Gastroesophageal sphincter (tissue), 4 donors: ENCODE measurements around the gene MRPS30. TPM values are rescaled to one million over a fixed set of nuclear protein-coding genes. Genes with fewer than 3 reads are reported as not detected.
A peak's percentile ranks its signal among the peaks of the same experiment; 100 is the strongest.
"Not testable (repeated sequence)": the region's sequence is repeated elsewhere in the genome, so short reads cannot be mapped to it uniquely, and the experiment has no call there.

Experiments
- ATAC-seq: fragments of 150-250 bp; one replicate; pipeline ENCODE4 v1.9.1; 2016; ENCODE audit warnings: mild to moderate bottlenecking, moderate library complexity
- H3K27ac ChIP-seq, 4 donors: fragments of 200-600 bp; sonication (generic) in 3 of 4; 1 replicate in 3 of 4; 2 replicates in 1 of 4; pipeline ENCODE4 v1.5.1; 2016 to 2019
- H3K27me3 ChIP-seq: fragments of 200-600 bp; sonication (generic); one replicate; pipeline ENCODE4 v1.5.1; 2019
- H3K36me3 ChIP-seq, 2 donors: fragments of 200-600 bp; sonication (generic); one replicate each; pipeline ENCODE4 v1.5.1; 2019; ENCODE audit warnings: control low read depth in 1 of 2
- H3K4me1 ChIP-seq, 3 donors: fragments of 200-600 bp; sonication (generic); 1 replicate in 2 of 3; 2 replicates in 1 of 3; pipeline ENCODE4 v1.5.1; 2016 to 2019; ENCODE audit warnings: control low read depth in 2 of 3
- H3K4me3 ChIP-seq, 2 donors: fragments of 200-600 bp; sonication (generic); one replicate each; pipeline ENCODE4 v1.5.1; 2019; ENCODE audit warnings: mild to moderate bottlenecking in 1 of 2, moderate library complexity in 1 of 2
- H3K9me3 ChIP-seq, 3 donors: fragments of 200-600 bp; sonication (generic); one replicate each; pipeline ENCODE4 v1.5.1; 2017 to 2019; ENCODE audit warnings: control low read depth in 2 of 3
- EP300 ChIP-seq: sonication (generic); formaldehyde crosslinking; IDR thresholded peaks from one replicate; pipeline ENCODE4 v1.6.1; 2017; ENCODE audit warnings: antibody characterized with exemption, mild to moderate bottlenecking
- POLR2A ChIP-seq, 2 donors: fragments of 450-650 bp; IDR thresholded peaks; one replicate each; pipeline ENCODE4 v1.6.1; 2017; ENCODE audit warnings: antibody characterized with exemption in 2 of 2, mild to moderate bottlenecking in 2 of 2, moderate library complexity in 1 of 2
- POLR2AphosphoS5 ChIP-seq: sonication (generic); formaldehyde crosslinking; IDR thresholded peaks from one replicate; pipeline ENCODE4 v1.6.1; 2017; ENCODE audit warnings: antibody characterized with exemption
- WGBS, 2 donors: methylation state at CpG; one replicate each; pipeline ENCODE4 v1.1.5; 2018; ENCODE audit warnings: low coverage in 1 of 2; 5-methylcytosine and 5-hydroxymethylcytosine counted together
- total RNA-seq, 4 donors: library from RNA; depleted of rRNA; stranded (reverse); fragments of >200 nt; gene quantifications; one replicate each; pipeline ENCODE4 v1.1.0, GENCODE V29; 2016
- TF ChIP-seq, protein P1 (sequence below), 4 experiments: fragments of 200-600 bp in 2 of 4; fragments of 450-650 bp in 2 of 4; sonication (generic) in 1 of 4; IDR thresholded peaks; one replicate each; pipeline ENCODE4 v1.5.1; 2017 to 2019; ENCODE audit warnings: antibody characterized with exemption in 4 of 4, mild to moderate bottlenecking in 2 of 4, moderate library complexity in 2 of 4

MRPS30 gene
- total RNA-seq, 4 donors from 2014 or later, result 43.8 to 63.8 (median 58.6) TPM

- WGBS, 2 donors, result 25 to 53% methylated on average over 1 of the region's 1 CpG
- Histone ChIP-seq H3K9me3 (no peaks in the 10 kb centered on the region), H3K27me3 (no peaks in the 10 kb centered on the region), H3K4me1 (peaks cover 4 to 33% (median 8%) of the 10 kb centered on the region in 3 donors), H3K27ac (no peak overlapping the region), H3K36me3 (peaks cover 0 to 13% of the 10 kb centered on the region in 2 donors), H3K4me3 (no peak overlapping the region)
- TF ChIP-seq, protein P1, sequence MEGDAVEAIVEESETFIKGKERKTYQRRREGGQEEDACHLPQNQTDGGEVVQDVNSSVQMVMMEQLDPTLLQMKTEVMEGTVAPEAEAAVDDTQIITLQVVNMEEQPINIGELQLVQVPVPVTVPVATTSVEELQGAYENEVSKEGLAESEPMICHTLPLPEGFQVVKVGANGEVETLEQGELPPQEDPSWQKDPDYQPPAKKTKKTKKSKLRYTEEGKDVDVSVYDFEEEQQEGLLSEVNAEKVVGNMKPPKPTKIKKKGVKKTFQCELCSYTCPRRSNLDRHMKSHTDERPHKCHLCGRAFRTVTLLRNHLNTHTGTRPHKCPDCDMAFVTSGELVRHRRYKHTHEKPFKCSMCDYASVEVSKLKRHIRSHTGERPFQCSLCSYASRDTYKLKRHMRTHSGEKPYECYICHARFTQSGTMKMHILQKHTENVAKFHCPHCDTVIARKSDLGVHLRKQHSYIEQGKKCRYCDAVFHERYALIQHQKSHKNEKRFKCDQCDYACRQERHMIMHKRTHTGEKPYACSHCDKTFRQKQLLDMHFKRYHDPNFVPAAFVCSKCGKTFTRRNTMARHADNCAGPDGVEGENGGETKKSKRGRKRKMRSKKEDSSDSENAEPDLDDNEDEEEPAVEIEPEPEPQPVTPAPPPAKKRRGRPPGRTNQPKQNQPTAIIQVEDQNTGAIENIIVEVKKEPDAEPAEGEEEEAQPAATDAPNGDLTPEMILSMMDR (IDR thresholded peaks at IDR 0.05), result no peak
- no peak for TF ChIP-seq EP300
- TF ChIP-seq POLR2AphosphoS5, result no peak
- TF ChIP-seq POLR2A (IDR thresholded peaks at IDR 0.05), result no peak
- ATAC-seq, result no peak
These were observed 1.5 kb upstream of the MRPS30 start for GRCh38 chr5:44807269-44807668.

DNA sequence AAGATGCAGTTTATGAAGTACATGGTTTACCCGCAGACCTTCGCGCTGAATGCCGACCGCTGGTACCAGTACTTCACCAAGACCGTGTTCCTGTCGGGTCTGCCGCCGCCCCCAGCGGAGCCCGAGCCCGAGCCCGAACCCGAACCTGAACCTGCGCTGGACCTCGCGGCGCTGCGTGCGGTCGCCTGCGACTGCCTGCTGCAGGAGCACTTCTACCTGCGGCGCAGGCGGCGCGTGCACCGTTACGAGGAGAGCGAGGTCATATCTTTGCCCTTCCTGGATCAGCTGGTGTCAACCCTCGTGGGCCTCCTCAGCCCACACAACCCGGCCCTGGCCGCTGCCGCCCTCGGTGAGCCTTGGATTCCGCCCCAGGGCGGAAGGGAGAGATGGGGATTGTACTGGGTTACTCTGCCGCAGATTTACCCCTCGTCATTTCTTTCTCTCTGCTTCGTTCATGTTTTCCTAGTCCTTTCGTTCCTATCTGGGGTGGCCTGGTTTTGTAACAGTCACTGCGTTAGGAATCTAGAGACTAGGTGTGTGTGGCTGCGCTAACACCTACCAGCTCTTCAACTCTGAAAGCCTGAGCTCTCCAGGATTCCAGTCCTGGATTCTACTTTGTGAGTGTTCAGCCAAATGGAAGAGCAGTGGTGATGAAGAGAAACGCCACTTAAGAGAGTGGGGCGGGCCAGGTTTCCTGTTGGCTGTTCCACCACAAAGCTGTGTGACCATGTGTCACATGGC lies 638 bp downstream of the MRPS30 start:
- WGBS, 2 donors, result 0% methylated on average over 4 to 12 of the region's 45 CpGs
- TF ChIP-seq POLR2AphosphoS5 (no peak), EP300 (no peak), POLR2A (IDR thresholded peaks at IDR 0.05) (no peak)
- TF ChIP-seq, protein P1 (IDR thresholded peaks at IDR 0.05), result no peak
- ATAC-seq, result peak; percentile 23

DNA sequence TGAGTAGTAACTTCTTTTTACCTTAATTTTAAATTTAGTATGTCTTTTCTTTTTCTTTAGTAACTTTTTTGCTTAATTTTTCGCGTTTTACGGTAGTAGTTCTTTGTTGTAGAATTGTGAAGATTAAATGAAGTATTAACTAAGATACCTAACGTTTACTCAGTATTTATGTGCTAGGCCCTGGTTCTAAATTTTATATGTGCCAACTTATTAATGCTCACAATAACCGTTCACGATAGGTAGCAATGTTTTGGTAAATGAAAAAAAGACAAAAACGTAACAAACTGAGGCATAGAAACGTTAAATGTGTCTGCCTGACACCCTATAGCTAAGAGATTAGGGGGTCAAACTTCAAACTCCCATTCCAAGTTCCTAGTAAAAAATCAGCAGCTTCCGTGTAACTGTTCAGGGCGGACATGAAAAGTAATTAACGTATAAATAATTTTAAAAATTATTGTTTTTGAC lies 1.2 kb downstream of the MRPS30 start:
- H3K27me3 ChIP-seq, result no peaks in the 10 kb centered on the region
- peaks cover 4 to 33% (median 8%) of the 10 kb centered on the region in 3 donors for H3K4me1 ChIP-seq
- no peaks in the 10 kb centered on the region for H3K9me3 ChIP-seq
- peaks cover 0 to 40% of the 10 kb centered on the region in 2 donors for H3K36me3 ChIP-seq
- no peak for ATAC-seq
- peak overlapping the region in 3 of 4 donors; percentile 59 to 94 (median 93) for H3K27ac ChIP-seq
- TF ChIP-seq EP300, result no peak
- TF ChIP-seq, protein P1 (IDR thresholded peaks at IDR 0.05), result no peak
- TF ChIP-seq POLR2AphosphoS5, result no peak
- TF ChIP-seq POLR2A (IDR thresholded peaks at IDR 0.05), result no peak
- WGBS, 2 donors, result 10 to 14% methylated on average over 11 of the region's 11 CpGs
- peak overlapping the region; percentile 74 to 83 for H3K4me3 ChIP-seq

More for the DNA sequence above, 638 bp downstream of the MRPS30 start:
- H3K27ac ChIP-seq, result peak overlapping the region; percentile 59 to 95 (median 94)
- H3K4me1 ChIP-seq, result peaks cover 4 to 33% (median 8%) of the 10 kb centered on the region in 3 donors
- H3K4me3 ChIP-seq, result peak overlapping the region; percentile 74 to 83
- H3K27me3 ChIP-seq, result no peaks in the 10 kb centered on the region
- peaks cover 0 to 34% of the 10 kb centered on the region in 2 donors for H3K36me3 ChIP-seq
- H3K9me3 ChIP-seq, result no peaks in the 10 kb centered on the region

DNA sequence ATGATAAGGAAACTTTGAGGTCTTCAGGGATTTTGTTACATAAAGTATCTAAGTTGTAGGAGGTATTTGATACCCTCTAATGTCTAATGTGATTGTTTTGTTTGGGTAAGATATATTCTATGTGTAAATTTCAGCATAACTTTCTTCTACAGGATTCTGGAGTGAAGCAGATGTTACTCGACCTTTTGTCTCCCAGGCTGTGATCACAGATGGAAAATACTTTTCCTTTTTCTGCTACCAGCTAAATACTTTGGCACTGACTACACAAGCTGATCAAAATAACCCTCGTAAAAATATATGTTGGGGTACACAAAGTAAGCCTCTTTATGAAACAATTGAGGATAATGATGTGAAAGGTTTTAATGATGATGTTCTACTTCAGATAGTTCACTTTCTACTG lies 6.0 kb downstream of the MRPS30 start:
- H3K9me3 ChIP-seq, result no peaks in the 10 kb centered on the region
- TF ChIP-seq EP300 (no peak), POLR2AphosphoS5 (no peak), POLR2A (IDR thresholded peaks at IDR 0.05) (no peak)
- TF ChIP-seq, protein P1 (IDR thresholded peaks at IDR 0.05), result no peak
- no peaks in the 10 kb centered on the region for H3K27me3 ChIP-seq
- H3K4me1 ChIP-seq, result peaks cover 4 to 22% (median 8%) of the 10 kb centered on the region in 3 donors
- H3K36me3 ChIP-seq, result peaks cover 3 to 87% of the 10 kb centered on the region in 2 donors
- H3K27ac ChIP-seq, result no peak overlapping the region
- 75% methylated on average over 2 of the region's 2 CpGs for WGBS, 2 donors
- no peak for ATAC-seq
- no peak overlapping the region for H3K4me3 ChIP-seq

DNA sequence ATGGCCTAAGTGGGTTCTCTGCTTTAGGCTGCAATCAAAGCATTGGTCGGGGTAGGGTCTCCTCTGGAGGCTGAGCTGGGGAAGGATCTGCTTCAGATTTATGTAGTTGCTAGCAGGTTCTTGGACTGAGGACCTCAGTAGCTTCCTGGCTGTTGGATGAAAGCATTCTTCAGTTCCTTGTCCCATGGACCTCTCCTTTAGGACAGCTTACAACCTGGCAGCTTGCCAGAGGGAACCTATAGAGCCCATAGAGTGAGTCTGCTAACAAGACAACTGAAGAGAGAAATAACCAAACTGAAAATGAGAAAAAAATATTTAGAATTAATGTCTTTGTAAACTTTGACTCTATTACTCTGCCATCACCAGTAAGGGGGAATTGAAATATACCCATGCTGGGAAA lies 12.4 kb downstream of the MRPS30 start:
- Histone ChIP-seq H3K9me3 (no peaks in the 10 kb centered on the region), H3K27ac (no peak overlapping the region), H3K27me3 (no peaks in the 10 kb centered on the region), H3K4me1 (no peaks in the 10 kb centered on the region), H3K4me3 (no peak overlapping the region), H3K36me3 (peaks cover 3 to 44% of the 10 kb centered on the region in 2 donors)
- no peak for TF ChIP-seq EP300
- no peak for TF ChIP-seq POLR2AphosphoS5
- TF ChIP-seq POLR2A (IDR thresholded peaks at IDR 0.05), result no peak
- TF ChIP-seq, protein P1 (IDR thresholded peaks at IDR 0.05), result no peak
- WGBS, 2 donors, result 100% methylated on average over 1 of the region's 1 CpG; no CpG with 5 or more reads in 1 of the 2 donors
- no peak for ATAC-seq

- H3K27ac ChIP-seq, H3K4me1 ChIP-seq, H3K36me3 ChIP-seq, H3K9me3 ChIP-seq, ATAC-seq, H3K27me3 ChIP-seq, H3K4me3 ChIP-seq: not testable (repeated sequence)
- WGBS, 2 donors, result 77 to 100% methylated on average over 1 to 2 of the region's 3 CpGs
These were observed 15.9 kb downstream of the MRPS30 start for GRCh38 chr5:44824662-44825061.
